GM21423 (cell line): ENCODE measurements around the gene SPATA32.
A peak's percentile ranks its signal among the peaks of the same experiment; 100 is the strongest.
"Not testable (repeated sequence)": the region's sequence is repeated elsewhere in the genome, so short reads cannot be mapped to it uniquely, and the experiment has no call there.

ENCODE experiments used
- ATAC-seq: cut with Tn5 transposase; IDR thresholded peaks from one replicate; pipeline ENCODE4 v1.9.1; 2021; ENCODE audit warnings: mild to moderate bottlenecking, moderate library complexity; ENCODE audit not compliant: unreplicated experiment

Gene SPATA32, protein sequence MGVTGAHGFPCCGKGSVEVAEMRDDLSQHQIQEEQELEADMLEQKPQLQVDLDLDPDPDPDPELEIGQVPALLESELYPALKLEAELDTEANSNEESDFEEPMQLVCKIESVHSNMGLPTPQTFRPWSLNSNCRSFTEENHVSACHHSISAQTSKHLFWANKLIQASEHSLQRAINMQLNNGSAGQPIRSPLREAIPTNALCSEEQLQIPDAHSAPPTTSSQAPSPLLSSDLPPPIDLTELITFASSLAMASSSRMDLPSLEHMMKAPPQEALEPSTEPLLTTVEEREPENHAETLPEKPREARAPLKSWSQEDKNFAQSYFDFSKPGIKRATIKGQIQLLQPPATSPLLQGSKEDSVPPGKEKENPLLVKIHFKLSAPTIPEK

DNA sequence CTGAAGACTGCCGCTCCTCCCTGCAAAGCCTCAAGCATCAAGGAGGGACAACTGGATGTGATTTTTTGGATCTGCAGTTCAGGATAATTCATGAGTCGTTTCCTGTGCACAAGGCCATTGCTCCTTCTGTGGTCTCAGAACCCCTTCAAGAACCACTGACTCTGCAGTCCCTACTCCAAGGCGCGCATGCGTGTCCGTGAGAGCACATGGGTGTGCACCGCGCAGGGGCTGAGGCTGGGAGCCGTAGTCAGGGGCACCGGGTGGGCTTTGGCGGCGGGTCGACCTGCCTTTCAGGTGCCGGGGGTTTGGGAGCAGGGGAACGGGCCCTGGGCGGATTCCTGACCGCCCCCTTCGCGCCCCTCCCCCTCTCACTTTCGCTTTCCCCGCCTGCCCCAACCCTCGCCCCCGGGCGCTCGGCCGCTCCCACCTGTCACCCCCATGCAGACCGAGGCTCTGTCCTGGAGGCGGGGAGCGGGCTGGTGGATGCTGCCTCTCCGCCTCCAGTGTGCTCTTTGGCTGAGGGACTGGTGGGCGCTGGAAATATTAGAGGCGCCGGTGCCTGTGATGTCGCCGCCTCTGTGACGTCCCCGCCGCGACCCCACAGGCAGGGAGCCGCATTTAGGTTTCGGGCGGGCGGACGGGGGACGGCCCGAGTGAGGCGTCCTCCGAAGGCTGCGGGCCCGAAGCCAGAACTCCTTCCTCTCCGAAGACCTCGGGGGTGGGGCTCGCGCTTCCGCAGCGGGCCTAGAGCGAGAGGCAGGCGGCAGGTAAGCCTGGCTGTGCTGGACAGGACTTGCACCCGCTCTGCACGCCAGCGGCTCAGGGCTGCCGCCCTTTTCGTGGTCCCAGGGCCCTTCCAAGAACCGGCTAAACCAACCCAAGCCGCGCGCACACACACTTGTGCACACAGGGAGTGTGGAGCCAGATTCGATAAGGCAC is at the start of gene SPATA32:
SPATA32 (minus strand) TSS at position 518 of the 939 bp plus-strand sequence; CDS start at position 440, 78 bp downstream.
- no peak for ATAC-seq

DNA sequence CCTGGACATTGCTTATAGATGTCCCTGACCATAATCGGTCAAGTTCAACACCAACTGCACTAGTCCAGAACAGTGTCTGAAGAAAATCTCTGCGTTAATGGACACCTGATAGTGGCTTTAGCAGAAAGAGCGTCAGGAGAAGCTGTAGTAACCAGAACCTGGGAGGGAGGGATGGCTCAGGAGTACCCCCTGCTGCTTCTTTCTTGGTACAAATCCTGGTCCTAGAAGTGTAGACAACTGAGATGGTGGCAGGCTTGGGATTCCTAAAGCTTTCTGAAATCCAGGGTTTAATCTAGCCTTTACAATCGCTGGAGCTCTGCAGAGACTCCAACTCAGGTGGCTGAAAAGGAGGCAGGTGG is 49.5 kb upstream of the SPATA32 start:
- ATAC-seq = no peak

DNA sequence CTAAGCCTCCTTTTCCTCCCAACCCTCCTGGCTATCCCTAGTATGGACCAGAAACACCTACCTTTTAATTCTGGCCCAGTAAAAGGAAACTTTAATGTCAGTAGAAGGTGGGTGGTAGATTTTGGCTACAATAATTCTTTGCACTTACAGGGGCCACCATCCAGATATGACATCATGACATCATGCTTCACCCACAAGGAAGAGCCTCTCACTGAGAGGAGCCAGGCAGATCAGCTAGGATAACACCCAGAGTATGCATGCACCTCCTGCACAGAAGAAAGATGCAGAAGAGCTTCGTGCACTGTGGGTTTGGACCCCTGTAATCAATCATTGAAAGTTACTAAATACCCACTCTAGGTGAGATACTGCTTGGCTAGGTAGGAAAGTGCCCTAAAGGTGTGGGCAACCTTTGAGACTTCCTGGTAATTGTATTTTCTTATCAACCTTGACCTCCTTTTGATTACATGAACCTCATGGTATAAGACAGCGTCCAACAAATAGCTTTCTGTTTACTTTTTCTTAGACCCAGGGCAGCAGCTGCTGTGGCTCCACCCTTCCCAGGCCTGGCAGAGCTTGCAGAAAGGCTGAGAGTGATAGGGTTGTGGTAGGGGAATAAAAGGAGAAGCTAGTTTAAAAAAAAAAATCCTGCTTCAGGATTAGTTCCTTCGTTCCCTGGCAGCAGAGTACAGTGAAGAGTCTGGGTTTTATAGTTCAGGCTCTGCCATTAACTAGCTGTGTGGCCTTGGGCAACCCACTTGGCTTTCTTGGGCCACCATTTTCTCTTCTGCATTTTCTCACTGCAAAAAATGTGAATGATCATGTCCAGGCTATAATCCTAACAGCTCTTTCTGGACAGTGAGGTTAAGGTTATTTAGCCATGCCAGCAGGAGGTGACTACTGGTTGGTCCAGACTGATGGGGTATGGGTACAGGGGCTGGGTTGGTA is 48.8 kb upstream of the SPATA32 start:
- ATAC-seq = no peak

DNA sequence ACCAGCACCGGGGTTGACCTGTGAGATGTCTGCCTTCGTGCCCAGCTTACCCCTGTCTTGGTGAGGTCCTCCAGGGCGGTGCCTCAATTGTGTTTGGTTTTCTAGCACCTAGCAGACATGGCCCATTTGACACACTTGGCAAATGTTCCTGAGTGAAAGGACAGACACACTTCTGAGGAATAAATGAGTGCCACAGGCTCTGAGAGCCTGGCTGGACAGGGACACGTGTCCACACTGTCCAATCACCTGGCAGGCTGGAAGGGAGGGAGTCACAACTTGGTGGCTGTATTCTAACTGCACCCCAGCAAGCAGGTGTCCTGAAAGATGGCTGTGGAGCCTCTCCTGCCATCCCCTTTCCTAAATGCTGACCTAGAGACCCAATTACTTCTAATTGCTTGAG is 47.5 kb upstream of the SPATA32 start:
- ATAC-seq = no peak

DNA sequence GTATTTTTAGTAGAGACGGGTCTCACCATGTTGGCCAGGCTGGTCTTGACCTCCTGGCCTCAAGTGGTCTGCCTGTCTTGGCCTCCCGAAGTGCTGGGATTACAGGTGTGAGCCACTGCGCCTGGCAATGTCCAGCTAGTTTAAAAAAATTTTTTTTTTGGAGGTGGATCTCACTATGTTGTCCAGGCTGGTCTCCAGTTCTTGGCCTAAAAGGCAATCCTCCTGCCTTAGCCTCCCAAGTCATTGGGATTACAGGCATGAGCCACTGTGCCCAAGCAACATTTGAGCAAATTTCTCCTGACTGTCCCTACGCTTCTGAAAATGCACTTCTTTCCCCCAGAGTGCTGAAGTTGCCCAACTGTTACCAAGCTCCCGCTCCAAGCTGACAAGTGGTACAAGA is 46.9 kb upstream of the SPATA32 start:
- no peak for ATAC-seq

DNA sequence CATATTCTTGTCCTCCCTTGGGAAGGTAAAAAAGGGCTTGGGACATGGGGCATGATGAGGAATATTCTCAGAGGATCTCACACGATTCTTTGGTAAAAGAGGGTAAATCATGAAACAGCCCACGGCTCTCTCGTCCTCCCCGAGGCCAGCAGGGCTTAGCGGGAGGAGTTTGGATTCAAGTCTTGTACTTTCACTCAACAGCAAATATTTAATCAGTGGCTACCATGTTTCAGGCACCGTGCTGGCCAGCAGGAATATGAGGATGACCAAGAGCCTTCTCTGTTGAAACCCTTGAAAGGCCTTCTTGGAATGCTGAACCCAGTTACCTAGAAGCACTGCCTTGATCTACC is 46.1 kb upstream of the SPATA32 start:
- no peak for ATAC-seq

DNA sequence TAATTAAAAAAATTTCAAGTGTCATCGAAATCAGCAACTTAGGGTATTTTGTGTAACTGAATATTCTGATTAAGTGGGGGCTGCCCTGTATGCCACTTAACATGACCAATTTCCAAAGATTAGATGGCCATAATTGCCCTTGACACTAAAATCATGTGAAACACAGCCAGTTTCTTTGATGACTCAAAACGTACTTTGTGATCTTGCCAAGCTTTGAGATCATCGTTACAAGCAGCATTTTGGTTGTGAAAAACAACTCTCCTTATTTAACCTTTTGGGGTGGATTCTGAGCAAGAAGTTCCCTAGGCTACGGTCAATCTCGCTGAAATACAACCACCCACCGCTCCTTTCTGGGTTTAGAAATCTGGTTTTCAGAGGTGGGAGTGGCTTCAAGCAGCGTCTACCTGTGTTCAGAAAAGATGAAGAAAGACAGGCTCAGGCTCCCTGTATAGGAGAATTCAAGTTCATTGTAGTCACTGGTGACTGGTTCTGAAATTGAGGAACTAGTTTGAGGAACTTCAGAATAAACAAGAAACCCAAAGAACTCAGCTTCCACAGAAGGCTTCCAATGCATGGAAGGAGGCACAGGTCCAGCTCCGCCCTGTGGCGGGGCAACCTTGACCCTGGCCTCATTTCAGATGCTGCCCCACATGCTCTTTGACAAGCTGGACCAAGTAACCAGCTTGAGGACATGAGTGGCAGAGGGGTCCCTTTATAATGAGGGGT is 45.6 kb upstream of the SPATA32 start:
- ATAC-seq = no peak

DNA sequence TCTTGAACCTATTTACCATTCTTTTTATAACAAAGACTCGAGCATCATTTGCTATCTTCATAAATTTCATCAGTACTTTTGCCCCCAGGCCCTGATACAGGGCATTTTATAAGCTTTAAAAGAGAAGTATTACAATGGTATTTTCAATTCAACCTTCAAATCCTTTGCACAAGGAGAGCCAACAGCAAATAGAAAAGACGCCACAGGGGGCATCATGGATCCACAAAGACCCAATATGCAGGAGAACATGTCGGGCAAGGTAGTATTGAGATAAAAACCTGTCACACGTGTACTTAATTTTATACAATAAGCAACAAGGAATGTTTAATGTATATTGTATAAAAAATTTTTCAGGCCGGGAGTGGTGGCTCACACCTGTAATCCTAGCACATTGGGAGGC is 44.7 kb upstream of the SPATA32 start:
- no peak for ATAC-seq

DNA sequence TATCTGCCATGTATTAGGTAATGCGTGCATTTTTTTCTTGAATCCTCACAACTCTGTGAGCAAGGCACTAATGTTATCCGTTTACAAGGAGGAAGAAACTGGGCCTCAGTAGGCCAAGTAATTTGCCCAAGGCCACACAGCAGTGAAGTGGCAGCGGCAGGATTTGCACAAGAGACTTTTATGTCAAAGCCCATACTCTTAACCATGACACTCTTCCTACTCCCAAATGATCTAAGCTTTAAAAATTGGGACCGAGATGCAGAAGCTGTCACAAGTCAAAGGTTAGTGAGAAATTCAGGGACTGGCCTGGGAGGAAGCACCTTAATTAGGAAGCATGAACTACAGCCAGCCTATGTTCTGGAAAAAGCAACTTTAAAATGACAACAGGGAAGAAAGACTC is 44.2 kb upstream of the SPATA32 start:
- no peak for ATAC-seq

DNA sequence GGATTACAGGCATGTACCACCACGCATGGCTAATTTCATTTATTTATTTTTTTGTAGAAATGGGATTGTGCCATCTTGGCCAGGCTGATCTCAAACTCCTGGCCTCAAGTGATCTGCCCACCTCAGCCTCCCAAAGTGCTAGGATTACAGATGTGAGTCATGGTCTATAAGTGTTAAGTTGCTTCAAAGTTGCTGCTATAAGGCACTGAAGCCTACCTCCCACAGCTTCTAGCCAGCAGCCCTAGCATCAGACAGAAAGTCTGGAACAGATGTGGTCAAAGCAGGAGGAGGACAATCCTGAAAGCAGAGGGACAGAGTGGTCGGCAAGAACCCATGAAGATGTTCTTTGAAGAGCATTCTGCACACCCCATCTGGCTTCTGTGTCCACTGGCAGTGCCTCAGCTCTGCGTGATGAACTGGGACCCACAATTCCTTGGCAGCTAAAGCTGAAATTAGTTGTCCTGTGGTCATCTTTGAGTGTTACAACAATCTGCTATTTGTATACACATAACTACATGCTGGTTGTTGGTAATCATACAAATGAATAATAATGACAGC is 43.7 kb upstream of the SPATA32 start:
- ATAC-seq = no peak

DNA sequence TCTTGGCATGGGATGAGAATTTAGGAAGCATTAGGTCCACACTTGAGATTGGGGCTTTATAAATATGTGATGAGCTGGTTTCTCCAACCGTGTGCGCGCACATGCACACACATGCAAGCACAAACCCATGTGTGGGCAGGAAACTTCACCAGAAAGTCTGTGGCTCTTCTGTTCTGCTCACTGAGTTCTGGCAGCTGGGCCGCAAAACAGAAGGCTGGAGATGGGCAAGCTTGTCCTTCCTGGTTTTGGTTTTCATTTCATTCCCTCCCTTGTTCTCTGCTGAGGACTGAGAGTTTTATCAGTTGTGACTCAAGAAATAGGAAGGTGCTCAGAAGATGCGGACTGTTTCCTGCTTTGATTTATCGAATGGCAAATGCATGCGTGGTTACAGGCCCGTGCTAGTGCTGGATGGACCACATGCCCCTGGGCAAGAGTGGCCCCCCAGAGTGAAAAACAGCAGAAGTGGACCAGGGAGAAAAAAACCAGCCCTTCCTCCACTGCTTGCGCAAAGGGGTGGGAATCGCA is 40.8 kb upstream of the SPATA32 start:
- ATAC-seq = peak; percentile 55

DNA sequence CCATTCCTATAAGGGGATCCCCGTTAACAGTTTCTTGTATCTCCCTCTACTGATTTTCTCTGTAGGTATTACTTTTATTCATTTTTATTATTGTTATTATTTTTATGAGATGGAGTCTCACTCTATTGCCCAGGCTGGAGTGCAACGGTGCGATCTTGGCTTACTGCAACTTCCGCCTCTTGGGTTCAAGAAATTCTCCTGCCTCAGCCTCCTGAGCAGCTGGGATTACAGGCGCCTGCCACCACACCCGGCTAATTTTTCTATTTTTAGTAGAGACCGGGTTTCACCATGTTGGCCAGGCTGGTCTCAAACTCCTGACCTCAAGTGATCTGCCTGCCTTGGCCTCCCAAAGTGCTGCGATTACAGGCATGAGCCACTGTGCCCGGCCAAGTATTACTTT is 40.3 kb upstream of the SPATA32 start:
- ATAC-seq = not testable (repeated sequence)

DNA sequence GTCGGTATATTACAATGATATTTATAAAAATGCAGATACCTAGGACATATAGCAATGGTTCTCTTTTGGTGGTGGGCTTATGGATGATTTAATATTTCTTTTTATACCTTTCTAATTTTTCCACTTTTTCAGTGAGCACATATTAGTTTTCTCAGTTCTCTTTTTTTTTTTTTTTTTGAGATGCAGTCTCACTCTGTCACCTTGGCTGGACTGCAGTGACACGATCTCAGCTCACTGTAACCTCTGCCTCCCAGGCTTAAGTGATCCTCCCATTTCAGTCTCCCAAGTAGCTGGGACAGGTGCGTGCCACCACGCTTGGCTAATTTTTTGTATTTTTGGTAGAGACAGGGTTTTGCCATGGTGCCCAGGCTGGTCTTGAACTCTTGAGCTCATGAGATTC is 39.8 kb upstream of the SPATA32 start:
- no peak for ATAC-seq

DNA sequence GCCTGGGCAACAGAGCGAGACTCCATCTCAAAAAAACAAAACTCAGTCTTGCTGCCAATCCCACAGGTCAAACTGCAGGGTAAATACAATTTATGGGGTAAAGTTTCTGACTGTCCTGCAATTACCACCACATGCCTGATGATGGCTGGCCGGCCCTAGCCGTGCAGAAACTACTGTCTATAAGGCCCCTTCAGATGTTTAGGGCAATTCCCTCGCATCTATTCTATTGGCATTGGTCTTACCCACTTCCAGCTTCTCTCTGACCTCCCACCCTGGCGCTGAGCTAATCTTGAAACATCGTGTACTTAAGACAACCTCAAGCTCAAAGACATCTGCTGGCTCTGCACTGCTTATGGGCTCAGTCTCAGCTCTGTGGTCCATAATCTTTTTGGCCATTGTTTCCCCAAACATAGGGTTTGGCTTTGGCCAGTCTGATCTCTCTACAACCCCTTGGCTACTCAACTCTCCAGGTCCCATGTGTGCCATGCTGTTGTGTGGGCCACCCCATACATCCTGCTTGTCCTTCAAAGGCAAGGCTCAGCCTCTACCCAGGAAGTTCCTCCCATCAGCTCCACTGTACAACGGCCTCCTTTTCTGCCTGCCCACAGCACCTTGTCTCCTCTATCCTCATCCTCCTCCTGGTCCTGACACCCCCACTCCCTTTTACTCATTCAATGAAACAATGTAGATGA is 38.3 kb upstream of the SPATA32 start:
- no peak for ATAC-seq

DNA sequence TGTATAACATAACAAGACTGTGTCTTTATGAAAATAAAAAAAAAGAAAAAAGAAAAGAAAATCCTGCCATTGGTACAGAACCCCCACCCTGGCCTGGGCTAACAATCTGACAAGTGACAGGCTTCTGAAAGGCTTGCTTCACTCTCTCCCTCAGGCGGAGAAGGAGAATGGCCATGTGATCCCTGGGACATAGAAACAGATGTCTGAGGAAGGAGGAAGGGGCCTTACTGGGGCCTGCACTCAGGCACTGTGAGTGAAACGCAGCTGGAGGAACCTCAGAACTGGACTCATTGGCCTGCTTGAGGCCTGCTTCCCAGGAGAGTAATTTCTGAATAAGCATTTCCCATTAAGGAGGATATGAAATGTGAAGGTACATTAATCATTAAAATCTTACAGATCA is 37.5 kb upstream of the SPATA32 start:
- no peak for ATAC-seq

DNA sequence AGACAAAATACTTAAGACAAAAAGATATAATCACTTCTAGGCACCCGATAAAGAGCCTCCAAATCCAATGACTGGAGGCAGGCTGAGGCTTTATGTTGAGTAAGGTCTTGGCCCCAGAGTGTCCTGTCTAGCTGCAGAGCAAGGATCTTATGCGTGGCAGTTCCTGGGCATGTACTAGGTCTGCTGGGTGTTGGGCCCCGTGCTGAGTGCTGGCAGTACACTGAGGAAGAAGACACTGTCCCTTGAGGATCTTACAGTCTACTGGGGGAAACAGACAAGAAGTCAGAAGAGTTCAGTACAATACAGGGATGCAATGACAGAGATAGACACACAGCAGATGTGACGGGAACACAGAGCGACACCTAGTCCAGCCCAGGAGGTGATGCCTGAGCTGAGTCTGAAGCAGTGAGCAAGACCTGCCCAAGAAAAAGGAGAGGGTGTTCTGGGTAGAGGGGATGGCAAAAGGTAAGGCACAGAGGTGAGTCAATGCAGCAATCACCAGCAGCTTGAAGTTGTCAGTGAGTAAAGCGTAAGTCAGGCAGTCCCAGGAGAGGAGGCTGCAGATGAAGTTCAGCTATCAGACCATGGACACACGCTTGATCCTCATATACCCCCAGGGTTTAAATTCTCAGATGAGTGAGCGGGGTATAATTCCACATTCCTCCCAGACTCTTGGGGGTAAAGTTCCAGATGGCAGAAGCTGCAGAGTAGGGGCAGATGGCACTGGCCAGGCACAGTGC is 36.8 kb upstream of the SPATA32 start:
- no peak for ATAC-seq

DNA sequence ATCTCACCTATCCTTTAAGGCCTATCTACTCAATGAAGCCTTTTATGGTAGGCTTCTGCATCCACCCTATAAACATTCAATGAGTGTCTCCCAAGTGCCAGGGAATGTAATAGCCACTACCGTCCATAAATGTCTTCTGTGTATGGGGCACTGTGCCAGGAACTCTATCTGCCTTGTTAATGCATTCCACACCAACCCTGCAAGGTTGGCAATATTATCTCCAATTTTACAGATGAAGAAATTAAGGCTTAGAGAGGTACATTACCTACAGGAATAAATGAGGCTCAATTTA is 34.9 kb upstream of the SPATA32 start:
- ATAC-seq = no peak

DNA sequence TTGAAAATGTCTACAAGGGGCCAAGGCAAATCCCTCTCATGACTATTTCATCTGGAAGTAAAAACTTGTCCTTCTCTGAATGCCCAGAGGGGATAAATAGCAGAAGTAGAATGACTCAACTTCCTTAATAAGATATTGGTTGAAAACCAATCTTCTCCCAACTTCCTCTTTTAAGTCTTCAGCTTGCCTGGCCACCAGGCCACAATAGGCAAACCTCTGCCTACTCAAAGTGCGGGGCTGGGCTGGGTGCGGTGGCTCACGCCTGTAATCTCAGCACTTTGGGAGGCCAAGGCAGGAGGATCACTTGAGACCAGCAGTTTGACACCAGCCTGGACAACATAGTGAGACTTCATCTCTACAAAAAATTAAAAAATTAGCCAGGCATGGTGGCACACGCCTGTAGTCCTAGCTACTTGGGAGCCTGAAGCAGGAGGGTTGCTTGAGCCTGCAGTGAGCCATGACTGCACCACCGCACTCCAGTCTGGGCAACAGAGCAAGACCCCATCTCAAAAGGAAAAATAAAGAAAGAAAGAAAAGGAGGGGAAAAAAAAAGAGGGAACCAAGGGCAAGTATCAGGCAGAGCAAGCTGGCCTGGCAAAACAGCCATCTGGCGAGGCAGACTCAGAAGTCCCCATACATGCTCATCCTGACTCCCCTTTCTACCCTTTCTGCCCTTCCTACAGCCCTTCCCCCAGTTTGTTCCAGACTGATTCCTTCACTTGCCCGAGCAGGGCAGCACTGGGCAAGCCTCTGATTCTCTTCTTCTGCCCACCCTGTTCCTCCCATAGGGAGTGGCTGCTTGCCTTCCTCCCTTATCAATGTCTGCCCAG is 34.3 kb upstream of the SPATA32 start:
- ATAC-seq = no peak
